ENCODE data around the gene BRSK2.

- no peak for TF ChIP-seq CTCF (IDR thresholded peaks at IDR 0.05; ENCODE audit: low read length)
- no peak for TF ChIP-seq EZH2phosphoT487 (IDR thresholded peaks at IDR 0.05; ENCODE audit: low read length)
- TF ChIP-seq EZH2 (optimal IDR thresholded peaks at IDR 0.05; ENCODE audit: low read depth, low read length) = no peak
Measured at GRCh38 chr11:1356478-1356960, 33.2 kb upstream of the BRSK2 start.
